ENCODE data around the gene KCNA2. TPM values are rescaled to one million over a fixed set of nuclear protein-coding genes. Genes with fewer than 3 reads are reported as not detected.

The KCNA2 gene
- total and polyA plus RNA-seq, 2 donors (not counting 1 experiment from before 2014, with no cell fraction given): 0.39 to 0.59 TPM

DNA sequence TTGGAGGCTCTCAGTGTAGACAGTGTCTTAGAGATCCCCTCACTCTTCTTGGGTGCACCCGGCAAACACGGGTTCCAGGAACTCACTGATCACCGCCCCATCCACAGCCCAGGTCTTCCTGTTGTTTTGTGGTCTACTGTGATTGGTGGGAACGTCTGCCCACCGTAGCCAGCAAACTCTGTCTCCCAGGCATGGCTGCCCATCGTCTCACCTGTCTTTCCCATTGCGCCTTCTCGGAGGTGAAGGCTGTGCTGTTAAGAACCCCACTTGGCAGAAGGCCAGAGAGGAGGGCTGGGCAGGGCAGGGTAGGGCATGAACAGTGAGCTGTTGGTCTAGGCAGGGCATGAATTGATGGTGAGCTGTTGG lies 14.1 kb upstream of the KCNA2 start:
- Mint-ChIP-seq H3K4me3 (peak overlapping the region; percentile 91), H3K27ac (peak overlapping the region; percentile 95), H3K9me3 (ENCODE audit: insufficient read depth) (no peaks in the 10 kb centered on the region), H3K27me3 (peaks cover 4% of the 10 kb centered on the region), H3K4me1 (peaks cover 30% of the 10 kb centered on the region)
- peaks cover 20 to 30% of the 10 kb centered on the region in 2 donors for H3K4me1 ChIP-seq (ENCODE audit: control insufficient read depth in 2 of 2, insufficient read depth in 2 of 2, low read length in 2 of 2)
- TF ChIP-seq EZH2 (IDR thresholded peaks at IDR 0.05; ENCODE audit: borderline replicate concordance, insufficient read depth, low read depth, low read length, poor library complexity, severe bottlenecking): no peak
- TF ChIP-seq, protein P1, sequence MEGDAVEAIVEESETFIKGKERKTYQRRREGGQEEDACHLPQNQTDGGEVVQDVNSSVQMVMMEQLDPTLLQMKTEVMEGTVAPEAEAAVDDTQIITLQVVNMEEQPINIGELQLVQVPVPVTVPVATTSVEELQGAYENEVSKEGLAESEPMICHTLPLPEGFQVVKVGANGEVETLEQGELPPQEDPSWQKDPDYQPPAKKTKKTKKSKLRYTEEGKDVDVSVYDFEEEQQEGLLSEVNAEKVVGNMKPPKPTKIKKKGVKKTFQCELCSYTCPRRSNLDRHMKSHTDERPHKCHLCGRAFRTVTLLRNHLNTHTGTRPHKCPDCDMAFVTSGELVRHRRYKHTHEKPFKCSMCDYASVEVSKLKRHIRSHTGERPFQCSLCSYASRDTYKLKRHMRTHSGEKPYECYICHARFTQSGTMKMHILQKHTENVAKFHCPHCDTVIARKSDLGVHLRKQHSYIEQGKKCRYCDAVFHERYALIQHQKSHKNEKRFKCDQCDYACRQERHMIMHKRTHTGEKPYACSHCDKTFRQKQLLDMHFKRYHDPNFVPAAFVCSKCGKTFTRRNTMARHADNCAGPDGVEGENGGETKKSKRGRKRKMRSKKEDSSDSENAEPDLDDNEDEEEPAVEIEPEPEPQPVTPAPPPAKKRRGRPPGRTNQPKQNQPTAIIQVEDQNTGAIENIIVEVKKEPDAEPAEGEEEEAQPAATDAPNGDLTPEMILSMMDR (IDR thresholded peaks at IDR 0.05): no peak
- peak overlapping the region in 1 of 2 donors; percentile 89 for H3K27ac ChIP-seq (ENCODE audit: low read length in 2 of 2)
- H3K36me3 ChIP-seq (replicated peaks in 1 of 2; ENCODE audit: control extremely low read depth in 1 of 2, control insufficient read depth in 1 of 2, extremely low read depth in 1 of 2, insufficient read depth in 2 of 2, low read length in 1 of 2): no peaks in the 10 kb centered on the region
- intact Hi-C loops (cut with micrococcal nuclease): no loop called here
- no peak overlapping the region for H3K9ac ChIP-seq (ENCODE audit: low read length)
- H3K9me3 ChIP-seq (ENCODE audit: control extremely low read depth in 1 of 3, control insufficient read depth in 2 of 3, insufficient read depth in 1 of 3, low read length in 2 of 3): no peaks in the 10 kb centered on the region
- no peaks in the 10 kb centered on the region for H4K20me1 ChIP-seq (ENCODE audit: control insufficient read depth, insufficient read depth, low read length, poor library complexity, severe bottlenecking)
- H3K79me2 ChIP-seq (ENCODE audit: control insufficient read depth, insufficient read depth, low read length): no peaks in the 10 kb centered on the region
- H3K27me3 ChIP-seq (replicated peaks in 1 of 4; ENCODE audit: control extremely low read depth in 1 of 4, control insufficient read depth in 3 of 4, insufficient read depth in 4 of 4, low read length in 3 of 4): peaks cover 0 to 3% (median 2%) of the 10 kb centered on the region in 4 experiments
- peak overlapping the region; percentile 79 for H2AFZ ChIP-seq (ENCODE audit: insufficient read depth, low read depth, low read length, poor library complexity, severe bottlenecking)
- DNase-seq (no peak), ATAC-seq (ENCODE audit: low read depth) (no peak)
- 60% methylated on average over 4 of the region's 8 CpGs for WGBS (ENCODE audit: insufficient coverage)
- peak overlapping the region in 2 of 5 experiments; percentile 75 to 77 for H3K4me3 ChIP-seq (ENCODE audit: control extremely low read depth in 1 of 5, extremely low read depth in 1 of 5, insufficient read depth in 1 of 5, low read depth in 2 of 5, low read length in 4 of 5)
- peak overlapping the region; percentile 79 for H3K4me2 ChIP-seq (replicated peaks; ENCODE audit: low read depth, low read length, poor library complexity, severe bottlenecking)
- POLR2A ChIA-PET: interaction anchor here (0.7 to 1.8 kb wide), 8 partner anchors 11 to 256 kb away, joined by 3 to 13 read pairs (median 4); no protein-coding TSS in a partner anchor
- CTCF ChIA-PET: interaction anchor here (0.7 to 6.5 kb wide), 36 partner anchors 10 to 780 kb away, joined by 3 to 228 read pairs (median 8); partner anchors contain the start of genes CD53, KCNA2, KCNA3 and LRIF1

All from B cell (primary cell).